Motor neuron (in vitro differentiated cells): Measurements from ENCODE around the gene LNX1. TPM values are rescaled to one million over a fixed set of nuclear protein-coding genes. Genes with fewer than 3 reads are reported as not detected.

Source experiments
- ATAC-seq, 8 experiments: fragments of 200-7000 bp; cut with Tn5 transposase; replicated peaks in 6 of 8; 2 replicates each; pipeline ENCODE4 v1.8.0; 2021; ENCODE audit warnings: mild to moderate bottlenecking in 8 of 8, moderate library complexity in 8 of 8
- H3K27ac ChIP-seq, 2 donors: fragments of 250-450 bp; sonication (Bioruptor Pico); 2 replicates each; pipeline ENCODE4 v1.9.0; 2021; ENCODE audit warnings: antibody characterized with exemption in 2 of 2, mild to moderate bottlenecking in 2 of 2, moderate library complexity in 1 of 2
- H3K4me1 ChIP-seq, 2 donors: fragments of 250-450 bp; sonication (Bioruptor Pico); replicated peaks in 1 of 2; 2 replicates each; pipeline ENCODE4 v1.6.1; 2021; ENCODE audit warnings: antibody characterized with exemption in 2 of 2, mild to moderate bottlenecking in 2 of 2, moderate library complexity in 1 of 2
- H3K4me3 ChIP-seq, 5 donors: fragments of 250-450 bp; sonication (Bioruptor Pico); 2 replicates each; pipeline ENCODE4 v1.9.0; 2021; ENCODE audit warnings: antibody characterized with exemption in 5 of 5, mild to moderate bottlenecking in 5 of 5, moderate library complexity in 4 of 5
- WGBS, 10 experiments: fragments of 450-650 bp; shearing (Covaris generic); methylation state at CpG; one replicate each; pipeline ENCODE4 v1.0.0; 2022; 5-methylcytosine and 5-hydroxymethylcytosine counted together
- in situ Hi-C, 9 experiments: fragments of 400-800 bp; cut with MboI; loops; one replicate each; pipeline ENCODE4 v1.15.0; 2021; ENCODE audit warnings: low sequenced_read_pairs in 9 of 9, low pct_unique_long_range_greater_than_20kb in 2 of 9; ENCODE audit not compliant: unreplicated experiment in 9 of 9
- total RNA-seq, 8 experiments: library from RNA; unstranded; fragments of 300-600 nt; gene quantifications; 2 replicates each; pipeline versions ENCODE4 v1.2.3 to v1.2.4, GENCODE V29; 2022

LNX1 gene
- total RNA-seq, 8 experiments from 2014 or later = 0.64 to 18.7 (median 2.2) TPM

DNA sequence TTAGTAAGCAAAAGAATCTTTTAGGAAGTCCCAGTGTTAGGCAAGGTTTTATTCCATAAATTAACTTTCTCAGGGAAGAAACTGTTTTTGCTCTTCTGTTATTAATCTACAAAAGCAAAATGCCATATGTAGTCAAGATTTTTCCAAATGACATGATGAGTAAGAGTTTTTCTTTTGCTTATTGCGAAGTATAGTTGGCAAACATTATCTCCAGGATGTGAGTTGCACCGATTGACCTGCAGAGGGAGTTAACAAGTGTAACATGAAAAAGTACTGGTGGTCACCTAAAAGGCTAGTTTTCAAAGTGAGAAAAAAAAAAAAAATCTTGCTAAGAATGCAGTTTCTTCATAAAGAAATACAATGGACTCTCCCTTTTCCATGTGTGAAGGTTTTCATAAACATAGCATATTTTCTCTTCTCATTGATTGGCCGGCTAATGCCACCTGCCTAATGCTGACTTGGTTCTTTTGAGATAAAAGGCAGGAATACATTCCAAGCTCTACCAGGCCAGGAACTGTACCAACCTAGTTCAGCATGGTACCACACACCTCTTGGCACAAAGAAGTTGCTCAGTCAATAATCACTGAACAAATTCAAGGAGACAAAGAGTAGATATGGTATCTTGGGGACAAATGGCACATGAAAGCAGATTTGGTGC, 100.2 kb downstream of the LNX1 start:
- no peak overlapping the region for H3K4me3 ChIP-seq
- peak in 3 of 8 experiments; percentile 59 to 74 (median 73) for ATAC-seq
- in situ Hi-C loops = no loop called here
- no peak overlapping the region for H3K27ac ChIP-seq
- H3K4me1 ChIP-seq = no peaks in the 10 kb centered on the region
- 40 to 63% (median 49%) methylated on average over 2 to 3 of the region's 3 CpGs; no CpG with 5 or more reads in 2 of the 10 experiments for WGBS, 10 experiments

DNA sequence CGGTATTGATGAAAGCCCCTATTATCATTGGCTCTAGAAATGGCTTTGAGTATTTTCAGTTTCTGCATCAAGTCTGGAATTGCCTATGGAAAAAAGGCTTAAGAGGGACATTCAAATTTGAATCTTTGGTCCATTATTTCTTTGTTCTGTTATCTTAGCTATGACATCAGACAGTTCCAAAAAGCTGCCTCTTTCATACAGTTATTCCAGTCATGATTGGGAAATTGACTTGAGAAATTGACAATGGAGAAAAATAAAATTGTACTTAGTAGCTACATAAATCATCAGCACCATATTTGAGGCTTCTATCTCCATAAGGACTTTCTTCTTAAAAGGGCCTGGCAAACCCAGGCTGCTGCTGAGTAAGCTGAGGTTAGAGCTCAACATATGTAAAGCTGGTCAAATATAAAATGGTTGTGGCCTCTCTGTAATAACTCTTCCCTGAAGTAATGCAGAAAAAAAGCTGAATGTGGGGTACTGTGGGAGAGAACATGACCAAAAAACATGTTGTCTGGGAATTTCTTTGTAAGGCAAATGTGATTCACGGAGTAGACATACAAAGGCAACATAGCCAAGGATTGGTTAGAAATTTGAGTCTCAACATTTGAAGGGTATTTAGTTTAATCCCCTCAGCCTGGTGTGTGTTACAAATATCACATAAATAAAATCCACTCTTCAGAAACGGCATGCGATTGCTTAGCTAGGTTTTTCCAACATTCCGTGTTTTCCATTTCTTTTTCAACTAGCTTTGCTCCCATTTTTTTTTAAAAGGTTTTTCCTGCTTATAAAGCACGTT, 100.9 kb downstream of the LNX1 start:
- Histone ChIP-seq H3K4me1 (no peaks in the 10 kb centered on the region), H3K27ac (no peak overlapping the region), H3K4me3 (no peak overlapping the region)
- ATAC-seq = peak in 1 of 8 experiments; percentile 31
- 12 to 83% (median 78%) methylated on average over 1 to 6 of the region's 6 CpGs for WGBS, 10 experiments
- in situ Hi-C loops = no loop called here

DNA sequence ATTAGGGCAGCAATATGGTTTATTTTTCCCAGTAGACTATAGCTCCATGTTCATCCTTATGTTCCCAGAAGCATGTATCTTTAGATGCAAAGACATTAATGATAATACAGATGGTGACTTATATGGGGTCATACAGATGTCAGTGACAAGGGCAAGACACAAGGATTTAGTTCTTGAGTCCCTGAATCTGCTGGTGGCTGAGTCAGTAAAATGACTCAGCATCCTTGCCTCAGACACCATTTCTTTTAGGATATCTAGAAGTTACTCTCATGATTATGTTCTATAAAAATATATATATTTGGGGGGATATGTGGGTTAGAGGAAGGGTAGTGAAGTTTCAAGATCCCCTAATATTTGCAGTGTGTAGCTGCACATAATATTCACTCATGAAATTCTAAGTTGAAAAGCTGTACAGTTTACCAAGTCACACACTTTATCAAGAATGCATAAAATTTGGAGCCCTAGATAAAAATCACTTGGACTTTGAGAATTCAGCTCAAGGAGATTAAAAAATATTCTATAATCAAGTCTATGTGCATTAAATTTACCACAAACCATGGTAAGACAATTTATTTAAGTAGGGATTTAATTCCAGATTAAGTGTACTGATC, 101.9 kb downstream of the LNX1 start:
- in situ Hi-C loops = no loop called here
- Histone ChIP-seq H3K27ac (no peak overlapping the region), H3K4me1 (no peaks in the 10 kb centered on the region), H3K4me3 (no peak overlapping the region)
- no peak for ATAC-seq

DNA sequence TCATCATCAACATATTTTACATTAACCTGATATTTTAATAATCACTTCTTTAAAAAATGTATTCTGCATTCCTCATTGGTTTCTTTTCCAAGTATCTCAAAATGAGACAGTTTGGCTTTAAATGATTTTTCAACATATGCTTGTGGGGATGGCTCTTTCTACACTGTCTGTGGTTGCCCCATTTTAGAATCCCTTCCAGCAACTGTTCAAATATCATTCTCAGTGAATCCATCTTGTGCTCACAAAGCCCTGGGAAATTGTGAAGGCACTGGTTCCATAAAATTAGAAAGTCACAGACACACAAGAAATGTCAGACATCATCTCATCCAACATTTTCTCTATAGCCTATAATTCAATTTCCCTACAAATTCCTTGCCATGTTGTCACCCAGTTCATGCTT, 103.5 kb downstream of the LNX1 start:
- in situ Hi-C loops = no loop called here
- Histone ChIP-seq H3K4me1 (no peaks in the 10 kb centered on the region), H3K4me3 (no peak overlapping the region), H3K27ac (no peak overlapping the region)
- no peak for ATAC-seq

DNA sequence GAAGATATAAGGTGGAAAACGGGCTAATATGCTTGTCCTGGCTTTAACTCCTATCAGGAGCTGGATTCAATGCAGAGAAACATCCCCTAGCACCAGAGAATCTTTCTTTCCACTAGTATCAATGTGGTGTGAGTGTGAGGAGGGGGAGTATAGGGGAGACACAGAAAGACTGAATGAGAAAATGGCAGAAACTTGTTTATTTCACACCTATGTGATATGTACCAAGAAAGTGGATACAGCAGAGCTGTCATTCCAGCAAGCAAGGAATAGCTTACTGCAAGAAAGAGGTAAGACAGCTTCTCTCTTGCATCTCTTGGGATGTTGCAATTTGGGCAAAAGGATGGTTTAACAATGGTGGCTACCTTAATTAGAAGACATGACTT, 105.6 kb downstream of the LNX1 start:
- no peak overlapping the region for H3K4me3 ChIP-seq
- ATAC-seq = no peak
- no peak overlapping the region for H3K27ac ChIP-seq
- in situ Hi-C loops = no loop called here
- H3K4me1 ChIP-seq = no peaks in the 10 kb centered on the region
- WGBS, 10 experiments = 0 to 100% (median 71%) methylated on average over 1 of the region's 1 CpG; no CpG with 5 or more reads in 3 of the 10 experiments

DNA sequence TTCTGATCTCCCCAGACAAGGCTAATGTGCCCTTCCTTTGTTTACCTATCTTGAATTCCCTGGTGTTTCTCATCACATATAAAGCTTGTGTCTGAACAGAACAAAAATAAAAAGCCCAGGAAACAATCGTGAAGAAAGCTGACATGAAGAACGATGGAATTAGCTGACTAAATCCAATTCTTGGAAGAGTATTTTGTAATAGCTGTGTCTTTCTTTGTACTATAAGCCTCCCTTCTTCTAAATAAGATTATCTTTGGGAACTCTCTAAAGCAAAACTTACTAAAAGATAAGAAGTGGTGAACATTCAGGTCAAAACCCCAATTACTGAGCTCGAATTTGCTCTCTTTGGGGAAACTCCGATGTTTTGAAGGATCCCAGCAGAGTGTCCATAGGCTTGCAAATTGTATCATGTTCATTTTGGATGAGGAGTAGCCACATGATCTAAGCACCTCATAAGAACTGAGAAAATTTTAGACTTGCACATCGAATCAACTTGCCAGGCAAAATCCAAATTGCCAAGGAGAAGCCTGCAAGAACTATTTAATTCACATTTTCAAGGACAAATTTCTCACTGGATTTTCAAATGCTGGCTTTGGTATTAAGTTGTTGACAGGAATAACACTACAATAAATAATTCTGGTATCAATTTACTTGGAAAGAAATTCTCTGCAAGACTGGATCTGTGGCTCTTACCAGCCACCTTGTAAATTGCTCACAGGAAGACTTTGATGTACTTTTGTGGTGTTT, 106.2 kb downstream of the LNX1 start:
- 47 to 100% (median 89%) methylated on average over 1 to 5 of the region's 5 CpGs; no CpG with 5 or more reads in 1 of the 10 experiments for WGBS, 10 experiments
- Histone ChIP-seq H3K4me3 (no peak overlapping the region), H3K4me1 (no peaks in the 10 kb centered on the region), H3K27ac (no peak overlapping the region)
- ATAC-seq = no peak
- in situ Hi-C loops = no loop called here

DNA sequence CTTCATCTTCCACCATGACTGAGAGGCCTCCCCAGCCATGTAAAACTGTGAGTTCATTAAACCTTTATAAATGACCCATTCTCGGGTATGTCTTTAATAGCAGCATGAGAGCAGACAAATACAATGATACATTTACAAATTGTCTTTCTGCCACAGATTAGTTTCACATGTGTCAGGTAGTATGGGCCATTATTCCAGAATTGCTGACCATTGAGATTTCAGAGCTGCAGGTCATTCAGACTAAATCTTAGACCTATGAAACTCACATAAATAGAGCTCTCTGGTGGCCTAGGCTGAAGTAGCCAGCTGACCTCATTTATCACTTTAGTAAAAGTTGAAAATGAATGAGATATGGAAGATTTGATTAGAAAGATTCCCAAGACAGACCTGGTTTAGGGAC, 108.0 kb downstream of the LNX1 start:
- in situ Hi-C loops = no loop called here
- ATAC-seq = no peak
- WGBS, 10 experiments = 86 to 100% (median 100%) methylated on average over 1 of the region's 1 CpG; no CpG with 5 or more reads in 5 of the 10 experiments
- no peak overlapping the region for H3K27ac ChIP-seq
- no peaks in the 10 kb centered on the region for H3K4me1 ChIP-seq
- H3K4me3 ChIP-seq = no peak overlapping the region

DNA sequence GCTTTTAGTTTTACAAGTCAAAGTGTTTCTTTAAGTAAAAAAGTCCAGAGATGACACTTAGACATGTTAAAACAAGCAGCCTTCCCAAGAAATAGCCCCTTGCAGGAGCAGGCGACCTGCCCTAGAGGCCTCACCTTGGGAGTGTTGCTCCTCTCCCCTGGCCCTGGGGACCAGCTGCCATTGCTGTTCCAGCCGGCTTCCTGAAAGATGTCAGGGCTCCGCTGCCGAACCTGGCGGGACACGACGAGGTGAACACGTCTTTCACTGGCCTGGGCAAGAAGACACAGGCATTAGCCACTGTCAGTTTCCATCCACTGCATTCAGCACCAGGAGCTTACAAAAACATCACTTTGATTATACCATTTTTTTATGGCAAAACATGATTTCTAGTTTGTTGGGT, 109.7 kb downstream of the LNX1 start:
- WGBS, 10 experiments = 80 to 100% (median 98%) methylated on average over 1 to 5 of the region's 8 CpGs; no CpG with 5 or more reads in 4 of the 10 experiments
- ATAC-seq = no peak
- Histone ChIP-seq H3K27ac (no peak overlapping the region), H3K4me1 (no peaks in the 10 kb centered on the region), H3K4me3 (no peak overlapping the region)
- in situ Hi-C loops = no loop called here

DNA sequence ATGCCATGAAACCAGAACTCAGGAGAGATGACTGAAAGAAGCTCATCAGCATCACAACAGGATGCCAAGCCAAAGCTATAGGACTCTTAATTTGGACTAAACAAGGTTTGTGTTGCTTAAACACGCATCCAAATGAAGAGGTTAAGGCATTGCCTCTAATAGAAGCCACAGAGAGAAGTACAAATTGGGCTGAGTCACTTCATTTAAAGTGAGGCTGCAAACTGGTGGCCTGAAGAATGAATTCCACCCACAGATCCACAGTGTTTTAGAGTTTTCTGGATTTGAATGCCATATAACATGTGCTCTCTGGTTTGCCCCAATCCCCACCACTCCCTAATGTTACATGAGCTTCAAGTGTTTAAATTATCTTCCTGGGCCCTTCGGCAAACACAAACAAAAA, 110.4 kb downstream of the LNX1 start:
- no peak overlapping the region for H3K4me3 ChIP-seq
- H3K27ac ChIP-seq = no peak overlapping the region
- 67 to 100% (median 80%) methylated on average over 1 to 2 of the region's 2 CpGs; no CpG with 5 or more reads in 3 of the 10 experiments for WGBS, 10 experiments
- no peak for ATAC-seq
- H3K4me1 ChIP-seq = no peaks in the 10 kb centered on the region
- in situ Hi-C loops = no loop called here

DNA sequence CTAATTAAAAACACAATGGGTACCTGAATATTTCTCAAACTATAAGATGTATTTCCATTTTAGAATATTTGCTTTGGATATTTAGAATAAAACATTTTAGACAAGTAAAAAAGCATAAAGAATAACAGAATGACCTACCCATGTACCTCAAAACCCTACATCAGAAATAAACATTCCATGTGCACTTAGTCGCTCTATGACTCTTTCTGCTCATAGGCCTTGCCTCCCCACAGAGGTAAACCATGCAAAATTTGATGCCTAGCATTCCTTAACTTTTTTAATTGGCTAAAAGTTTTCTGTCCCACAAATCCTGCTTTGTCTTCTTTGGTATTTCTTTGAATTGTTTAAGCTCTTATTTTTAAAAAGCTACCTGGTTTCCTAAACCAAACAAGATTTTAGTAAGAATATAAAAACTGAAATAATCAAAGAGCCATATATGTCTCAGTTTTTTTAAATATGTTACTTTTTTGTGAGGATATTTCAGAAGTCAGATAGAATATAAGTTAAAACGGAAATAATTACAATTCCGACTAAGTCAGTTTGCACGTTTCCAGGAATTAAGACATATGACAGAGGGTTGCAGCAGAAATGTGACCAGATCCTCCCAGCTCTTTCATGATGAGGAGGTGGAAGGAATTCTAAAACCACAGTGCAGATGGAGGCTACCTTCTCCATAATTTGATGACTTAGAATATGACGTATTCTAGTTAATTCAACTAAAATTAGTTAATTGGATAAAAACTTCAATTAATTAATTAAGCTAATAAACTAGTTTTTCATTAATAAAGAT, 111.4 kb downstream of the LNX1 start:
- in situ Hi-C loops = no loop called here
- no peak for ATAC-seq
- no peak overlapping the region for H3K27ac ChIP-seq
- WGBS, 10 experiments = 62 to 100% (median 92%) methylated on average over 1 to 5 of the region's 5 CpGs
- no peak overlapping the region for H3K4me3 ChIP-seq
- H3K4me1 ChIP-seq = no peaks in the 10 kb centered on the region

DNA sequence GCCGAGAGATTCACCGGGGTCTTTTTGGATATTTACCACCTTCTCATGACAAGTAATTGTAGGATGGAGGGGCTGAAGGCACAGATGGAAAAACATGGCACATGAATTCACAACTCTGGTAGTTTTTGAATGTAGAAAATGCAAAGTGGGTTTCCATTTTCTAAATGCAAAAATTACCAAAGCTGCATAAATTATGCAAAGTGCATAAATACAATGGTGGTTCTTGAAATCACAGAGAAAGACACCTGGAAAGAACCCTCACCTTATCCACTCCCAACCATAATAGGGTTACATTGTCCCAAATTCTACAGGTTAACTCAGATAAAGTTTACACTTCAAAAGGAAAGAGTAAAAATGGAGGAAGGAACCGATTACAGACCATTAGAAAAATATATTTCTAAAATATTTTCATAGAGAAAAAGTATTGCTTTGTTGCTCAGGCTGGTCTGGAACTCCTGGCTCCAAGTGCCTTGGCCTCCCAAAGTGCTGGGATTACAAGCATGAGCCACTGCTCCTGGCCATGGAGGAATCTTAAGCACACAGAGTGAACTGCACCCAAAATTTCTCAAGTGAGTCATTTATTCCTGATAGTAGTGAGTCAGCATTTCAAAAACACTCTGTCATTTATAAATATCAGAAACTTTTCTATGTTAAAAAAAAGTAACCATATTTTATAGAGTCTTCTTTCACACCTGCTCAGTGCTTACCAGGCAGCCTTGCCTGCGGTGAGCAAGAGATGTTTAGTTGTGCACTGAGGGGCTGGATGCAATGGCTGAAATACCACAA, 112.4 kb downstream of the LNX1 start:
- WGBS, 10 experiments = 45 to 100% (median 90%) methylated on average over 1 to 4 of the region's 4 CpGs; no CpG with 5 or more reads in 1 of the 10 experiments
- Histone ChIP-seq H3K27ac (no peak overlapping the region), H3K4me3 (no peak overlapping the region), H3K4me1 (no peaks in the 10 kb centered on the region)
- peak in 2 of 8 experiments; percentile 31 to 49 for ATAC-seq
- in situ Hi-C loops = no loop called here

DNA sequence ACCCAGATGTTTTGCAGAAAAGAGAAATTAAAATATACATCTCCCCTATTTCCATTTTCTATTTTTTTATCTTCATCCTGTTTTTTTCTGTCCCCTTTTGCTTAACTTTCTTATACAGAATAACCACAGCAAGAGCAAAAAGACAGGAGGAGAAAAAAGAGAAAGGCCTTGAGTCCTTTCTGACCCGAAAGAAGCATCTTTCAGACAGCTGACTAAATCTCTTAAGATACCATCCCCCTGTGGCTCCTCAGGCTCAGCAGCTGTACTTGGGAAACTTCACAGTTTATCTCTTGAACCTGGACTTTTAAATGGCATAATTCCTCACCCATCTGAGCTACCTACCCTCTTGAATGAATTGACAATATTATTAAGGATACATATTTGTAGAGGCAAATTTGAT, 113.7 kb downstream of the LNX1 start:
- no peak for ATAC-seq
- Histone ChIP-seq H3K27ac (no peak overlapping the region), H3K4me1 (no peaks in the 10 kb centered on the region), H3K4me3 (no peak overlapping the region)
- WGBS, 10 experiments = 33 to 100% (median 100%) methylated on average over 1 of the region's 1 CpG; no CpG with 5 or more reads in 1 of the 10 experiments
- in situ Hi-C loops = no loop called here
